ENCODE results near the gene LRP1.

LRP1 gene

DNA sequence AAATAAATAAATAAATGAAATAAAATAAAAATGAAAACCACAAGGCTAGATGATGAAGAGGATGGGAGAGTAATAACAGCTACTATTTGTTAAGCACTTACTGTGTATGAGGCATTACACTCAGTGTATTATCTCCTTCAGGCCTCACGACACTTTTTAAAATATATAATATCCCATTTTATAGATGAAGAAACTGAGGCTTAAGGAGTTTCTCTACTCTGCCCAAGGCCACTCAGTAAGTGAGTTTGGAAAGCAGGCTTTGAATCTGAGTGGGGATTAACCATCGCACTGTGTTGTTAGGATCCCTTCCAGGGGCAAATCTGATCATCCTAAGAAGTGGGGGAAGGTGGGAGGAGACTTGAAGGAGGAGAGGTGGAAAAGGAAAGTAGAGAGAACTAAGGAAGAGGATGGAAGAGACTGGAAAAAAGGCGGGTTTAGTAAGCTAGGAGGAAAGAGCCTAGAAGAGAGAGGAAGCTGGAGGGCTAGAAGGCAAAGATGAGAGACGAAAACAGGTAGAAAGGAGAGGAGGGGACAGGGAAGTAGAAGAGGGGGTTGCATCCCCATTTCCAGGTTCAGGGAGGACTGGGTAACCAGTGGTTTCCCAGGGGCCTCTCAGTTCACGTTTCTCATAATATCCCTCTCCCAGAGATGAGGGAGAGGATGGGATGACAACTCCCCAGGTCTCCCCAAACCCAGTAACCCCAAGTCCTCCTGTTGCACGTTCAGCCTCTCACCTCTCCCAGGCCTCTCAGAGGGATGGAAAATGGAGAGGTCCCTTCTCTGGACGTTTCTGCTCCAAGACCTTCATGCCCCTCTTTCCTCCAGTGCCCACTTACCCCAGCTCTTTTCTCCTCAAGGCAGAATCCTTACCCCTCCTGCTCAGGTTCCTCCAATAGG, 18.8 kb upstream of the LRP1 start:
- no peak for DNase-seq (ENCODE audit: low spot score)

DNA sequence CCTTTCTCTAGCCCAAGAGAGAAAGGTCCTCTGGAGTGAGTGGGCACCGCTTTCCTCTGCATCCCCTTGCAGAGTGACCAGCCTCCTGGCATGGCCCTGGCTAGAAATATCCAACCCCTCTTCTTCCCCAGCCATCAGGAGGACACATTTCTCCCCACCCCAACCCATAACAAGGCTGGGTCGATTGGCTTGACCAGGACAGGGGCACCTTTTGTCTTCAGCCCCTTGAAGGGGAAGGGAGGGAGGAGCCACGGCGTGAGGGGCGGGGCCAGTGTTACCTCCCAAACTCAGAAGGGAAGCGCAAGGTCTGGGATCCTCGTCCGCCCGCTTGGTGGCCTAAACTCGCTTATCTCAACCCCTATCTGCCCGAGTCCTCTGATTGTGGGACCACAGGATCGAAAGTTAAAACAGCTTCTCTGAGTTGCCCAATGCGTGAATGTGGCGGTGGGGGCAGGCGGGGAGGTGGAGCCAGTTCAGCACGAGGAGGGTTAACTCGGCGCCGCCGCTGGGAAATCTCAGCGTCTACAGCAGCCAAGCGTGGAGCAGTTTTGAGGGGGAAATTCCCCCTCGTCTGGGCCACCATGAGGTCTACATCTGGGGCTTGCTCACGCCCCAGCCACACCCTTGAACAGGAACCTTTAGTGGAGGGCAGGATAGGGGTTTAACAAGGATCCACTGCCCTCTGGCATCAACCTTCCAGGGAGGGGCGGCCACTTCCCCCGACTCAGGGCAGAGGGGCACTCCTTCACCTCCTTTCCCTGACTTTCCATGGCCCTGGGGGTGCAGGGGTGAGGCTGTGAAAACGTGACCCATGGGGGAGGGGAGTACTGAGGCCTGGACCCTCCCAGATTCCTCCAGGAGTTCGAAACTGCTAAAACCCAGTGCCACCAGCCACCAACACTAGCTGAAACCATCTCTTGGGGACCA, 17.9 kb upstream of the LRP1 start:
- Histone ChIP-seq H3K27ac (peak overlapping the region; percentile 98), H3K4me3 (peak overlapping the region; percentile 81)
- no peak for DNase-seq (ENCODE audit: low spot score)
- TF ChIP-seq, protein P1, sequence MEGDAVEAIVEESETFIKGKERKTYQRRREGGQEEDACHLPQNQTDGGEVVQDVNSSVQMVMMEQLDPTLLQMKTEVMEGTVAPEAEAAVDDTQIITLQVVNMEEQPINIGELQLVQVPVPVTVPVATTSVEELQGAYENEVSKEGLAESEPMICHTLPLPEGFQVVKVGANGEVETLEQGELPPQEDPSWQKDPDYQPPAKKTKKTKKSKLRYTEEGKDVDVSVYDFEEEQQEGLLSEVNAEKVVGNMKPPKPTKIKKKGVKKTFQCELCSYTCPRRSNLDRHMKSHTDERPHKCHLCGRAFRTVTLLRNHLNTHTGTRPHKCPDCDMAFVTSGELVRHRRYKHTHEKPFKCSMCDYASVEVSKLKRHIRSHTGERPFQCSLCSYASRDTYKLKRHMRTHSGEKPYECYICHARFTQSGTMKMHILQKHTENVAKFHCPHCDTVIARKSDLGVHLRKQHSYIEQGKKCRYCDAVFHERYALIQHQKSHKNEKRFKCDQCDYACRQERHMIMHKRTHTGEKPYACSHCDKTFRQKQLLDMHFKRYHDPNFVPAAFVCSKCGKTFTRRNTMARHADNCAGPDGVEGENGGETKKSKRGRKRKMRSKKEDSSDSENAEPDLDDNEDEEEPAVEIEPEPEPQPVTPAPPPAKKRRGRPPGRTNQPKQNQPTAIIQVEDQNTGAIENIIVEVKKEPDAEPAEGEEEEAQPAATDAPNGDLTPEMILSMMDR (IDR thresholded peaks at IDR 0.05), result no peak

More for the DNA sequence above, 18.8 kb upstream of the LRP1 start:
- Histone ChIP-seq H3K4me3 (peak overlapping the region; percentile 81), H3K27ac (peak overlapping the region; percentile 98)
- TF ChIP-seq, protein P1 (IDR thresholded peaks at IDR 0.05), result no peak

- TF ChIP-seq, protein P1 (IDR thresholded peaks at IDR 0.05), result no peak
- Histone ChIP-seq H3K27ac (peak within 1 kb of the TSS; percentile 98), H3K4me3 (peak within 1 kb of the TSS; percentile 81)
- DNase-seq (ENCODE audit: low spot score), result peak; percentile 91
These were observed 17.1 kb upstream of the LRP1 start, which contains the start of gene STAT6 for GRCh38 chr12:57111031-57111734. Gene STAT6 (minus strand): TSS chr12:57111362. CDS start chr12:57108278, 3,084 bp downstream.

DNA sequence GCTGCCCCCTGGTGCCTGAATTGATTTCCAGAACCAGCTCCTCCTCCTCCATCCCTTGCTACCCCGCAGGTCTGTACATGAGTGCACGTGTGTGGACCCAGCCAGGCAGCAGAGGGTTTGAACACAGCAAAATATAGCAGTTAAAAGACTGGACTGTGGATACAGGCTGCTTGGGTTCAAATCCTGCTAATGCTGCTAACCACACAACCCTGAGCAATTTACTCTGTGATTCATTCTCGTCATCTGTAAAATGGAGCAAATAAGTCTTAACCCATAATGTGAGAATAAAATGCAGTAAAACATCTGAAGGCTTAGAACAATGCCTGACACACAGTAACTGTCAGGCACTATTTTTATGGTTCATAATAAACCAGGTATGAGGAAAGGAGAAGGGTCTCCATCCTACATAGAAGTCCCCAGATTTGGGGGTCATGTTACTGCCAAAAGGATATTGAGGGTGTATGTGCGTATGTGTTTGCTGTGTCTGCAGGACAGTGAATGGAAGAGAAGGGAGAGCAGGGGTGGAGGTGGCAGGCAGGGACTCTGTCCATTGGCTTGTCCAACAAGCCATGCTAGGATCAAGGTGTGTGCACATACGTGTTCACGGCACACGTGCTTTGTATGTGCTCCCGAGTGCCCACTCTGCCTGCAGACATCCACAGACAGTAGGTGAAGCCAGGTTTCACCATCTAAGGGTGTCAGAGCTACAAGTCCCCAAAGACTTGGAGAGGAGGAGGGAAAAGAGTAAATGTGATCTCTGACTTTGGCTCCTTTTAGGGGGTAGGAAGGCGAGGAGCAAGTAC, 15.6 kb upstream of the LRP1 start:
- TF ChIP-seq, protein P1 (IDR thresholded peaks at IDR 0.05), result no peak
- Histone ChIP-seq H3K4me3 (peak overlapping the region; percentile 81), H3K27ac (peak overlapping the region; percentile 98)
- no peak for DNase-seq (ENCODE audit: low spot score)

GRCh38 chr12:57116580-57117281, 11.6 kb upstream of the LRP1 start:
- TF ChIP-seq, protein P1 (IDR thresholded peaks at IDR 0.05), result no peak
- Histone ChIP-seq H3K27ac (no peak overlapping the region), H3K4me3 (no peak overlapping the region)
- DNase-seq (ENCODE audit: low spot score), result no peak

Data from coronary artery (tissue), 2 donors.